Kidney capillary endothelial cell (primary cell): ENCODE results near the gene FAM222A.
A peak's percentile ranks its signal among the peaks of the same experiment; 100 is the strongest.

ENCODE experiments used
- DNase-seq: peaks from one replicate; pipeline ENCODE4 v3.0.0-alpha.2; 2018; ENCODE audit warnings: low spot score

FAM222A gene

GRCh38 chr12:109713187-109714070, at the start of gene FAM222A:
Gene FAM222A, plus strand, starts transcription at chr12:109713825. Its CDS starts 30,322 bp downstream, at chr12:109744147.
- peak; percentile 92 for DNase-seq

- no peak for DNase-seq
Observed at GRCh38 chr12:109664402-109664801, 49.2 kb upstream of the FAM222A start.

GRCh38 chr12:109666068-109666467, 47.6 kb upstream of the FAM222A start:
- no peak for DNase-seq

GRCh38 chr12:109670731-109671130, 42.9 kb upstream of the FAM222A start:
- no peak for DNase-seq

GRCh38 chr12:109671502-109671901, 42.1 kb upstream of the FAM222A start:
- DNase-seq: no peak

- DNase-seq: no peak
Observed at GRCh38 chr12:109673379-109673778, 40.2 kb upstream of the FAM222A start.

- no peak for DNase-seq
Observed at GRCh38 chr12:109673884-109674283, 39.7 kb upstream of the FAM222A start.

GRCh38 chr12:109675411-109675810, 38.2 kb upstream of the FAM222A start:
- no peak for DNase-seq

- DNase-seq: no peak
Observed at GRCh38 chr12:109677279-109677691, 36.3 kb upstream of the FAM222A start.

- no peak for DNase-seq
Observed at GRCh38 chr12:109678719-109679118, 34.9 kb upstream of the FAM222A start.

GRCh38 chr12:109679501-109680263, 33.9 kb upstream of the FAM222A start:
- DNase-seq: no peak

- no peak for DNase-seq
Observed at GRCh38 chr12:109680264-109681005, 33.2 kb upstream of the FAM222A start.

- no peak for DNase-seq
Observed at GRCh38 chr12:109681986-109682707, 31.5 kb upstream of the FAM222A start.

- no peak for DNase-seq
Observed at GRCh38 chr12:109682708-109683060, 30.9 kb upstream of the FAM222A start.

GRCh38 chr12:109683316-109683715, 30.3 kb upstream of the FAM222A start:
- DNase-seq: no peak

GRCh38 chr12:109685574-109686447, 27.8 kb upstream of the FAM222A start:
- DNase-seq: no peak

- DNase-seq: no peak
Observed at GRCh38 chr12:109686523-109686922, 27.1 kb upstream of the FAM222A start.

- DNase-seq: no peak
Observed at GRCh38 chr12:109687250-109687649, 26.4 kb upstream of the FAM222A start.

- DNase-seq: no peak
Observed at GRCh38 chr12:109689426-109689825, 24.2 kb upstream of the FAM222A start.

- no peak for DNase-seq
Observed at GRCh38 chr12:109693160-109693559, 20.5 kb upstream of the FAM222A start.
